HG02970 (cell line): ENCODE measurements around the gene EBF3.

Experiments
- ATAC-seq: cut with Tn5 transposase; IDR thresholded peaks from one replicate; pipeline ENCODE4 v1.9.1; 2021; ENCODE audit warnings: mild to moderate bottlenecking, moderate library complexity, moderate number of reproducible peaks; ENCODE audit not compliant: unreplicated experiment, low FRiP score

EBF3 gene

DNA sequence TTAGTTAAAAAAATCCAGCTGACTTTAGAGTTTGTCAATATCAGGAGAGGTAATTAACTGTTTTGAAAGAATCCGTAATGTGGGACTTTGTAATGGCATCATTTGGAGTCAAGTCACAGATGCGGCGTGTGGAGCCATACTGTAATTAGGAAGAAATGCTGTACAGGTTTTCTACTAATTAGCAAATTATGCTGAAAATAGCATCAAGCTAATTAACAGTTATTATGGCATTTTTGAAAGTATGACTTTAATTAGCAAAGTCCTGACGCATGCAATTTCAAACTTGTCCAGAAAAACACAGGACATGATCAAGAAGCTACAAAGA is 68.3 kb downstream of the EBF3 start:
- ATAC-seq = no peak

DNA sequence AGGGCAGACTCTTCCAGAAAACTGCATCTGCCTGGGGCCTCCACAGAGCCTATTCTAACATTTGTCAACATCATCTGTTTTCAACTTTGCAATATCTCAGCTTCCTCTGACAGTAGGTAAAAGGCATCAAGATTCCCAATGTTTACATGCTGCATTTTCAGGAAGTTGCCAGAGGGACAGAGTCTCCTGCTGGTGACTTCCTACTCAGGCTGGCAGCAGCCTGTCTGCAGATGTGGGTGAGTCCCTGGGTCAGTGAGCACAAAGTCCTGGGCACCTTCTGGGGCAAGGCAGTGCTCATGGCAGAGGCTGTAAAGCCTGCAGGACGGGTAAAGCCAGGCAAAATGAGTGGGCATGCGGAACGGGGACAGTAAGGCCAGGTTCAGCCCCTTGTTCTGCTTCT is 69.4 kb downstream of the EBF3 start:
- ATAC-seq = no peak

DNA sequence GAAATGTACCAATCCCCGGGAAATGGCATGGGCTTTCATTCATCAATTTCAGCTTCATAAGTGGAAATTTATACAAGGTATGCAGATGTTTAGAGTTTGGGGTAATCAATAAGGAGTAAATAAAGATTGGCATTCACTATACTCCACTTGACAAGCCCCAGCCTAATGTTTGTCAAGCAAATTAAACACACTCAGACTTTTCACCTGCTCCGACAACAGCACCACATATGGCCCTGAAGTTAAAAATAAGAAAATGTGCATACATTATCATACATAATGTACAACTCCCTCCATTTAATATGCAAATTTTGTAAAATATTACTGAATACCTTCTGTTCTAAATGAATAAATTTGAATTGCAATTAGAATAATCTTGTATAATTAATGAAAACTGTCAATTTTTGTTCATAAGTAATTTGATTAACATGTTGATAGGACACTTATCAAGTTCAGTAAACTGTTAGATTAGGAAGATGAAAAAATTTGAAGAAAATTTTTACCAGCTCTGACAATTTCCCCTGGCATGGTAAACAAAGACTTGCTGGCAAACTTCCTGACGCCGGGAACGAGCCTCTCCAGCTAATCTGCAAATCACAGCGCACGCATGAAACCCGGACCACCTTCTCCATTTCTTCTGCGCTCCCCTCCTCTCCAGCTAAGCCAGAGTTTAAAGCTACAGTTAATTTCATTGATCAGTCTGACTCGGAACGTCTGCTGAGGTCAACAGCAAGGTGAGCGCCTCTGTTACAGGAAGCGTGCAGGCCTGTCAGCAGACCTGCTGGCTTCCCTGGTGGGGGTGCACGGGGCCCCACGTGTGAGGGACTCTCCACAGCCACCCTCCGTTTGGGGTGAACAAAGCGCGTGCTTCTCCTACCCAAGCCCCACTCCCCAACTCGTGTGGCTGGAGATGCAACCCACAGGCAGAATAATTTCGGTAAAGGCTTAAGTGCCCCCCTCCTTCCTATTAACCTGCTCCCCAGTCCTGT is 70.7 kb downstream of the EBF3 start:
- no peak for ATAC-seq

DNA sequence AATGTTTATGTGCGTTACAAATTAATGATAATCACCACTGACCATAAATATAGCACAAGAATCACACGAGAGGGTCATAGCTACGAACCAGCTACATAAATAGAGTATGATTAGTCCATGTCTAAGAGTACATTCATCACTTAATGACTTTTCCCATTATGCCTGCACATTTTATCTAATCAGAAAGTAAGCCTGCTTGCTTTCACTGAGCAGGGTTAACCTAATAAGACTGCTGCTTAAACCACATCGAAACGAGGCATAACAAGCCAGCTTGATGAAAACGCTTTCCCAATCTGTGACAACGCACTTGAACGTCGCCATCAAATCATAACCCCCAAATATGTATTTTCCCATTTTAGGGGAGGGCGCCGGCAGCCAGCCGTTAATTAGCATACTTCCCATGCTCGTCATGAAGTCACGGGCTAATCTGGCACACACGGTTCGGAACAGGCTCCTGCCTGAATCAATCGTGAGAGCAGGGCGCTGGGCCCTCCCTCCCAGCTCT is 71.5 kb downstream of the EBF3 start:
- ATAC-seq = no peak

DNA sequence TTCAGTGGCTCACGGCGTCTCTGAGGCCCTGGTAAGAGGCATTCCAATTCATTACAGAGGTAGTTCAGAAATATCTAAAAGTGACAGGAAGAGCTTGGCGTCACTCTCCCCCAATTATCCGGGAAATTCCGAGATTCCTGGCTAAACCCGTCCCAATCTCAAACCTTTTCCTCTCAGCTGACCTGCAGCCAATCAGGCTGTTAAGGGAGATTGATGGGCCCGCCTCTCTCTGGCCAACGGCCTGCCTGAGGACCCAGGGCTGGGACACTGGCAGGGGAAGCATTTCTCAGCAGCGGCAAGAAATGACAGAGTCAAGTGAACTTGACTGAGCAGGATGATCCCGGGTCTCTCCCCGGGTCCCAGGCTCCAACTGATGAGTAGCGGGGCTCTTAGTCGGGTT is 72.3 kb downstream of the EBF3 start:
- no peak for ATAC-seq

DNA sequence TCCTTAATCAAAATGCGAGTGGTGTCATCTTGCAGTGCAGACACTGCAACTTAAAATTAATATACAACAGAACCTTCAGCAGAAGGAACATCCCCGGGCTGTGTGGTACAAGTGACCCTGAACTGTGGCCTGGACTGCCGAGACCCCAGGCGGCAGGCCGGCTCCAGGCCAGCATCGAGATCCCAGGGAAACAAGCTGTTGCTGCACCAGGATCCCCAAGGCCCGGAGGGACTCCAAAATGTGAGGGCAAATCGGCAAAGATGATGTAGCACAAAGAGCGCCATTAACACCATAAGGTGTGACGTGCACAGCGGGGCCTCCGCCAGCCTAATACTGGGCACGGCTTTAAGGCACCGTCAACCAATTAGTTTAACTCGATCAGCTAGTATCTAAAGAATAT is 73.9 kb downstream of the EBF3 start:
- ATAC-seq = no peak

DNA sequence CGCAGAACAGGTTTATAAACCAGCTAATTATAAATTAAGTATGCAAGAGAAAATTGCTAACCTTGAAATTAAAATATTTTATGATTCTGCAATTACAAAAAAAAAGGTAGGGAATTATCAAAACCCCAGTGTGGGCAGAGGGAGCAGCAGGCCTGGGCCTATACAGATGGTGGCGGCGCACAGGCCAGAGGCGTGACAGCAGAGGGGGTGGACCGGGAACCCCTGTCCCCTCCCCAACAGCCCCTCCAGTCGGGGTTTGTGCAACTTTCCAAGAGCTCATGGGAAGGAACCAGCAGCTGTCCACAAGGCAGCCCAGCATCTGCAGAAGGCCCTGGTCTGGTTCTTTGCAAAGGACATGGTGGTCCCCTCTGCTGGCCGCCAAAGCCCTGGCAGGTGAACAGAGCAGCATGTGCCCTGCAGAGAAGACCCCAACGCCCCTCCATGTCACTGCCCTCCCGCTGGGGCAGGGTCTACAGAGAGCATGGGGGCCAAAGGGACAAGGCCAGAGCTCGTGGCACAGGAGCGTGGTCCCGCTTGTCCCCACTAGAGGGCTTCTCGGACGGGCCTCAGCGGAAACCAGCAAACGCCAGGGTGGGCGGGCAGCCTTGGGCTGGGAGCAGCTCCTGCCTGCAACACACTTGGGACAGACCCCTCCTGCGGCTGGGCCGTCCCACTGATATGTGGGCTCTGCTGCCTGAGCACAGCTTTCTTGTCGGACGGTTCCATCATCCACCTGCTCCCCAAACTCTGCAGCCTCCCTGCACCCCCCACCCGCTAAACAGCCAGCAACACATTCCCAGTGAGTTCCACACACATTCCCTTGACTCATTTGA is 75.1 kb downstream of the EBF3 start:
- no peak for ATAC-seq

DNA sequence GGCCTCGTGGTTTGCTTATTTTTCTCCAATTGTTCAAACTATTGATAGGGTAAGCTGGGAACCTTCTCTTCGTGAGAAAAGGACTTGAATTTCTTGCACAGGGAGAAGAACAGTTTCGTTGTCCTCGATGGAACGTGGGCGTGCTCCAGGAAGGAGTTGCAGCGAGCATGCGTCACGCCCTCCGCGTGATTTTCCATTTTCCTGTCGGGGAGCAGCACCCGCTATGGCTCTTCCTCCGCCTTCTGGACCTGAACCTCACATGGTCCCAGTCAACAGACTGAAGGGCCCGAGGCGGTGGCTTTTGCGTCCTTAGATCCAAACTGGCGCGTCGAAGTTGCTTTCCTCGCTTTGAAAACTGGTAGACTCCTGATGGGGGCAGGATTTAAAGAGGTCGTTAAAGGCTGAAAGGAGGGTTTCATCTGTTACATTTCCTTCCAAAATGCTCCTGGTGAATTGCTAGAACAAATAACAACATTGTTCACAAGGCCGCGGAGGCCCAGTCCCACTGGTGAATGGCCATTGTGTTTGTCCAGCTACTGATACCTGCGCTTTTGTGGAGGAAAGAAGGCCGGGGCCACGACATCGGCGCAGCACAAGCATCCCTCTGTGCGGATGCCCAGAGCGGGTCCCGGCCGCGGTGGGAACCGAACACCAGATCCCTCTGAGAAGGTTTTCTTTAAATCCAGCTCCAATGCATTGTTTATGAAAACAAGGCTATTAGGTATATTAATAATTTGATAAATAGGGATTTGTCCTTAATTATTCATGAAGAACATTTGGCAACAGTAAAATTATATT is 75.9 kb downstream of the EBF3 start:
- no peak for ATAC-seq

DNA sequence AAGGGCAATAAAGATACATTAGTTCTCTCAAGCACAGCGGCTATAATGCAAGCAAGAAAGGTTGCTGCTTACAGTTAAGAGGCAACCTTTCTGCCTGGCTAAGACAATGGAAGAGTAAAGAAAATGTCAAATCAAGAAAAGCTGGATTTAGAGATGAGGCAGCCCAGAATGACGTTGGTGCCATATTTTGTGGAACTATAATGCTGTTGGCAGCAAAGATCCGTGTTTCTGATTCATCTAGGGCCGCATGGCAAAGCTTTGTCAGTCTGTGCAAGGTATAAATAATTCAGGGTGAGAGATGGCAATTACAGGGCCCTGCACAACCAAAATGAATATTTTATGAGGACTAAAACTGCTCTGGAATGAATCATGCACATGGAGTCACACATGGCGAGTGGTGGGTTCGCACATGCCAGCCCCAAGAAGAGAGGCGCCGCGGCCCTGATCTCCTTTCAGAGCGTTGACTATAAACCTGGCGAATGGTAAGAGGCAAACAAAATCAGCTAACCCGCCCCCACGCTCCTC is 76.6 kb downstream of the EBF3 start:
- no peak for ATAC-seq

DNA sequence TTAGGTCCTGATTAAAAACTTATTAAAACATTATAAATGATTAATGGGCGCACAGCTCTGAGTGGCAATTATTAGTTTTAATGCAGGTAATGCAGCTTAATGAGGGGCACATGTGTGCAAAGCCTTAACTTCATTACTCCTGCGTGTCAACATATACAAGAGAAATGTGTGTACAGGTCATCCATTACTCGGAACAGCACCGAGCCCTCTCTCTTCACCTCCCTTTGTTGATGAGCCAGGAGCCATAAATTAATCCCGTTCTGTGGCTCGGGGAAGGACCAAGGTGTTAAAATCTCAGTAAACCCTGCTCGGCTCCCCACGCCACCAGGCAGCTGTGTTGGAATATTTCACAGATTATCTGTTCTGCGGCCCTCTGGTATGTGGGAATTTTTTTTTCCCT is 77.8 kb downstream of the EBF3 start:
- no peak for ATAC-seq

DNA sequence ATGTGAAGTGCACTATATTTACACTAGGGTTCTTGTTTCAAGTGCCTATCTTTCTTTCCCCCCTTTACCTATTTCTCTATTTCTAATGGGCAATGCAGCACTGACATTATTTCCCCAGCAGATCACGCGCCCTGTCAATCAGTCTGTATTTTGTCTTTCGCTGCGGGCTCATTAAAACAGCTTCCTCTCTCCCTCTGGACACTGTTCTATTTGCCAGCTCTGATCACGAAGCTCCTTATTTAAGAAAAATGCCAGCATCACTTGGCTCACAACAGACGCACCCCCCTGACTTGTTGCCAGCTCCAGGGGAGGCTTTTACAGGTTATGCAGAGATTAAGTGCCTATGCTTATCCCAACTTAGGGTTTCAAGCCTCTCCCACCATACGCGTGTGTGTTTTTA is 78.5 kb downstream of the EBF3 start:
- ATAC-seq = no peak

DNA sequence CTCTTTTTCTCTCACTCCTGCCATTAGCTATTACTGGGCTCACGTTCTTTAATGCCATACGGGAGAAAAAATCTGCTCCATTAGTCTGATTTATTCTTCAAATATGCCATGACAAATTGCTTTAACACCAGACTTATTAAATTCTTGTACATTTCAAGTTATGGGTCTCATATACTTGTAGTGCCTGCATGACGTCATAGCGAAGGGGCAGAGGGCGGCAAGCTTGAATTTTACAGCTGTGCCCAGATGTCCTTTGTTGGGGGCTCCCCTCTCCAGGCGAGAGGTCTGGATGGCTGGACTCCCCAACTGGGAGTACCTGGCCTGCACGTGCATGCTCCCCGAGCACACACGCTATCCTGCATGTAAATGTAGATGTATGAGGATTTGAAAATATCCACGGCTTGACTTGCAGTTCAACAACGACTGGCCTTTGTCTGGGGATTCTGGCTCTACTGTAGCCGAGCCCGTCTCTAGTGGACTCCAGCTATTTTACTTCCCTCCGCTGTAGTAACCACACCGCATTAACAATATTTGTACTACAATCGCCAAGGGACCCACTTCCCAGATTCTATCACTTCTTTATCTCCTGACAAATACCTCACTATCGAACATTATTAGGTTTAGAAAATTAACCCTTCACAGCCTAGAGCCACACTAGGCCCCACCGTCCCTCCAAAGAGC is 79.5 kb downstream of the EBF3 start:
- ATAC-seq = no peak

DNA sequence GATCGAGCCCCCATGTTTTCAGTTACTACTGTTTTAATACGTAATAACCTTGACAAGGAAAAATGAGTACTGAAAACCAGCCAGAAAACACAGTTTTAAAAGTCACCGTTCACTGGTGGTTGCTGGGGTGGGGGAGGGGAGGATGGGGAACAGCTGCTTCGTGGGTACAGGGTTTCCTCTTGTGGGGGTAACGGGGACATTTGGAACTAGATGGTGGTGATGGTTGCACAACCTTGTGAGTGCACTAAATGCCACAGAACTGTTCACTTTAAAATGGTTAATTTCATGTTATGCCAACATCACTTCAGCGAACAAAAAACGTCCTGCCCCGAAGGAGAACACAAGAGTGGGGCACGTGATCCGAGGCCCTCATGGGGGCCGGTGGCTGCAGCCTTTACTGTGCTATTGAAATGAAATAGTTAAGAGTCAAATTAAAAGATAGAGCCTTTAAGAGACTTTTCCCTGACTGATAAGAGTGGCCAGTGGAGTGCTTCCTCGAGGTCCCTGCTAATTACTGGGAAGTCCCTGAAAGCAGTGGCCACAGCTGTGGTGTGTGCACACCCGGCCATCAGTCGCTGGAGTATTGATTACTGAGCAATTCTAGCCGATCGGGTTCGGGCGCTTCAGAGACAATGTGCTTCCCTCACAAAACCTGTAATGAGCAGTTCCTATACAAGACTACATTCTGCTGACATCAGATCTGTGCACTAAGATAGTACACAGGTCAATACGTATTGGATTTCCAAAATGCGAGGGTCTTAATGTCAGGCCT is 80.3 kb downstream of the EBF3 start:
- ATAC-seq = no peak

DNA sequence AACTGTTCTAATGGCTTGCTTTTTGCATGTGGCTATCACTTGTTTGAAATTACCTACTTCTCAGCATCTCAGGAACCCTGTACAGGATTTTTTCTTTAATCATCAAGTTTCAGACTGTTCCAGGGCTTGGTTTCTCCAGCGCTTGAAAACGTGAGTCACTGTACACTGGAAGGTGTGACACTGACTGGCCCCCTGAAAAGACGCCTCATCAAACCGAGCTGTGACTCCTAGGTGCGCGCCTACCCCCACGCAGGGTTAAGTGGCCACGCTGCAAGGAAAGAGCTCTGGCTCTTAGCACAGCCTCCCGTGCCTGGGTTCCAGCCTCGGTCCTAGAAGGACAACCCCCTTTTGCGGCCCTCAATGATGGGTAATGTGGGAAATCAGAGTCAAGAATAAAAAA is 81.0 kb downstream of the EBF3 start:
- no peak for ATAC-seq

DNA sequence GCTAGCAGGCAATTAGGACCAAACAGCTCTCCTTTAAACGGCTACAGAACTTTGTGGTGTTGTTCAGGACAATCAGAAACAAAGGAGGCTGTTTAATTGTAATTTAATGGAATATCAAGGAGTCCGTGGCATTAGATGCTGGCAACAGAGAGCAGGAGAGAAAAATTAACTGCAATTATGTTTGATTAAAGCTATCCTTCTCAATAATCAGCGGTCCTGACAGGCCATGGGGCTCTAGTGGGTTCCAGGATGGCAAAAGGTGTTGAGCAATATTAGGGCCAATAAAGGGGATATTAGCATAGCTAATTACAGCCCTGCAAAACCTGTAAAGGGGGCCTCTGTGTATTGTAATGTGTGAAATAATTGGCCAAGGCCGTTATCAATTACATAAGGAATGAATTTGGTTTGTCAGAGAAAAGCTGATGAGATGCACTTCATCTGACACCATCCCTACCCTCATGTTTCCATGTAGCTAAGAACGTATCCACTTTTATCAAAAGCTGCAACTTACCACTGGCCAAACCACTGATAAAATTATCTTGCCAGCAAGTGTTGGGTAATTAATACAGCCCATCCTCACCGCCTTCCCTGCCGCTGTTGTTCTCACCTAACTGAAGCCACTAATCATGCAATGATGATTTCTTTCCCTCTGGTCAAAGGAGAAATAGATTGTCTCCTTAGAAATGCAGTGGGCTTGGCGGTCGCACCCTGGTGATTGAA is 81.6 kb downstream of the EBF3 start:
- no peak for ATAC-seq

DNA sequence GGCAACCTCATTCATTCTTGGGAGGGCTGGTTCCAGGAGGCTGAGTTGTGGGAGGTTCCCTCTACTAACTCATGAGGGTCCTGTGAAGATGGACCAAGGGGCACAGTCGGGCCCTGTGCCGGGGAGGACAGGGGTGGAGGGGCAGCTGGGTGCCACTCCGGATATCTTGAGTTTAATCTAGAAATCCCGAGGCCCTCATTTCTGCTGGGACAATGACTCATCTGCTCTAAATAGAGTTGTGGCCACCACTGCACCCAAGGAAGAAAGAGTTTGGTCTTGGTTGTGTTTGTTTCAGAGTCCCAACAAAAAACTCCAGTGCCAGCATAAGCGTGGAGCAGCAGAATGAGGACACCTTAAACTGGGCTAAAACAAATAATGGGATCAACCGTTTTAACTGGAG is 82.4 kb downstream of the EBF3 start:
- no peak for ATAC-seq

DNA sequence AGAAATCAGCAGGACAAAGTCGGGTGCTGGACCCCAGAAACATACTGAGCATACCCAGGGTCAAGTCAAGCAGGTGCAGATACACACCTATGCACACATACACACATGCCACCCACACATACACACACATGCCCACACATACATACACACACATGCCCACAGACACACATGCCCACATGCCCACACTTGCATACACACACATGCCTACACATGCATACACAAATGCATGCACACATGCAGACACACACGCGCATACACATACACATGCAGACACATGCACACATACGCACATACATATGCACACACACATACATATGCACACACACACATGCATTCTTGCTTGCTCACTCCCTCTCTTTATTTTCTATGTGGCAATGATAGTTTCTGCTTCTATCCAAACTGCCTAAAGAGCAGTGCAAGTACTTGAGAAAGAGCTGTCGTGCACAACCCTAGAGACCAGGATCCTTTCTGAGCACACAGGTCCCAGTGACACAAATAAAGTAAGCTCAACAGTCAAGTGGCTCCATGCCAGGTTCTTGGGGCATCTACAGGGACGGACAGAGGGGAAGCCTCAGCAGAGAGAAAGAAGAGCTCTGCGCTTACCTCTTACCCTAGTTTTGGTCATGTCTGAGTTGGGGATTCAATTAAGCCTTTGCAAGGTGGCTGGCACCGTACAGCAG is 83.7 kb downstream of the EBF3 start:
- ATAC-seq = no peak

DNA sequence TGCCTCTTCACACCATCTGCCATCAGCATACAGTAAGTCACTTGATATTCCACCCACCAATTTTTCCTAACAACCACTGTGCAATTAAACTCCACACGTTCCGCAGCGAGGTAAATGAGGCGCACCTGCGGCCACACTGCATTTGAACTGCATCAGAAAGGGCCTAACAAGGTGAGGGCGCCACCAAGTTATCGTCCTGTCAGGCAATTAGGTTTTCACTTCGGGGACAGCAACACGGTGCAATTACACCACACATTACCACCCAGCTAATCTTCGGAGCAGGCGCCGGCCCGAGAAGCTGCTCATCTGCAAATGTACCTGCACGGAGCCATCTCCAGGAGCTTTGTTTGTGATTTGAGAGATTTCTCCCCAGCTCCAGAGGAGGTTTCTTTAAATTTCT is 84.4 kb downstream of the EBF3 start:
- no peak for ATAC-seq
